SU-DHL-6 (cell line): ENCODE data around the gene PPIL6.

ENCODE experiments used
- EZH2phosphoT487 ChIP-seq: fragments of 200-600 bp; sonication (generic), shearing (Covaris generic); conservative IDR thresholded peaks from 2 replicates; pipeline ENCODE4 v1.6.1; 2018; ENCODE audit warnings: mild to moderate bottlenecking, antibody characterized with exemption, low read length, moderate library complexity, mixed read lengths
- TF ChIP-seq, protein P1 (sequence below): fragments of 200-600 bp; sonication (generic); IDR thresholded peaks from one replicate; pipeline ENCODE4 v1.5.1; 2017; ENCODE audit warnings: antibody characterized with exemption, mild to moderate bottlenecking, low read length, moderate library complexity; ENCODE audit not compliant: insufficient read depth, poor library complexity, severe bottlenecking

DNA sequence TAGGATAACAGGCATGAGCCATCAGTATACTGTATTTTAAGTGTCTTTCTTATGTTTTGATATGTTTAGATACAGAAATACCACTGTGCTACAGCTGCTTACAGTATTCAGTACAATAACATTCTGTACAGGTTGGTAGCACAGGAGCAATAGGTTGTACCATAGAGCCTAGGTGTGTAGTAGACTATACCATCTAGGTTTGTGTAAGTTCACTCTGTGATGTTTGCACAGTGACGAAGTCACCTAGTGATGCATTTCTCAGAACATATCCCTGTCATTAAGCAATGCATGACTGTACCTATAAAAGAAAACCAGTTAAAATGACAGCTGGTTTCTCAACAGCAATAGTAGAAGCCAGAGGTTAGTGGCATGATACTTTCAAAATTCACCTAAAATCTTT lies 45.6 kb upstream of the PPIL6 start:
- TF ChIP-seq, protein P1, sequence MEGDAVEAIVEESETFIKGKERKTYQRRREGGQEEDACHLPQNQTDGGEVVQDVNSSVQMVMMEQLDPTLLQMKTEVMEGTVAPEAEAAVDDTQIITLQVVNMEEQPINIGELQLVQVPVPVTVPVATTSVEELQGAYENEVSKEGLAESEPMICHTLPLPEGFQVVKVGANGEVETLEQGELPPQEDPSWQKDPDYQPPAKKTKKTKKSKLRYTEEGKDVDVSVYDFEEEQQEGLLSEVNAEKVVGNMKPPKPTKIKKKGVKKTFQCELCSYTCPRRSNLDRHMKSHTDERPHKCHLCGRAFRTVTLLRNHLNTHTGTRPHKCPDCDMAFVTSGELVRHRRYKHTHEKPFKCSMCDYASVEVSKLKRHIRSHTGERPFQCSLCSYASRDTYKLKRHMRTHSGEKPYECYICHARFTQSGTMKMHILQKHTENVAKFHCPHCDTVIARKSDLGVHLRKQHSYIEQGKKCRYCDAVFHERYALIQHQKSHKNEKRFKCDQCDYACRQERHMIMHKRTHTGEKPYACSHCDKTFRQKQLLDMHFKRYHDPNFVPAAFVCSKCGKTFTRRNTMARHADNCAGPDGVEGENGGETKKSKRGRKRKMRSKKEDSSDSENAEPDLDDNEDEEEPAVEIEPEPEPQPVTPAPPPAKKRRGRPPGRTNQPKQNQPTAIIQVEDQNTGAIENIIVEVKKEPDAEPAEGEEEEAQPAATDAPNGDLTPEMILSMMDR = no peak
- TF ChIP-seq EZH2phosphoT487 = no peak
